Measurements from ENCODE around the gene MAP4K2.

The MAP4K2 gene

GRCh38 chr11:64810891-64811272 is 7.9 kb upstream of the MAP4K2 start:
- DNase-seq = no peak

- DNase-seq = peak; percentile 51
Observed at GRCh38 chr11:64810271-64810890, 7.4 kb upstream of the MAP4K2 start, which contains the start of gene MEN1. MEN1 (minus strand) TSS chr11:64810551; CDS start chr11:64810109, 442 bp downstream.

GRCh38 chr11:64809781-64810241 is 6.8 kb upstream of the MAP4K2 start:
- no peak for DNase-seq

GRCh38 chr11:64805481-64805880 is 2.5 kb upstream of the MAP4K2 start:
- DNase-seq = no peak

- DNase-seq = no peak
Observed at GRCh38 chr11:64804346-64805210, 1.6 kb upstream of the MAP4K2 start.

GRCh38 chr11:64803846-64804345 is 882 bp upstream of the MAP4K2 start:
- DNase-seq = no peak

- DNase-seq = no peak
Observed at GRCh38 chr11:64802370-64803157, 450 bp downstream of the MAP4K2 start.

GRCh38 chr11:64801561-64802369 is 1.2 kb downstream of the MAP4K2 start:
- DNase-seq = no peak

GRCh38 chr11:64801158-64801464 is 1.9 kb downstream of the MAP4K2 start:
- no peak for DNase-seq

GRCh38 chr11:64800303-64801157 is 2.5 kb downstream of the MAP4K2 start:
- no peak for DNase-seq

GRCh38 chr11:64799623-64800302 is 3.3 kb downstream of the MAP4K2 start:
- no peak for DNase-seq

- no peak for DNase-seq
Observed at GRCh38 chr11:64799256-64799622, 3.8 kb downstream of the MAP4K2 start.

- no peak for DNase-seq
Observed at GRCh38 chr11:64796757-64797541, 6.1 kb downstream of the MAP4K2 start.

GRCh38 chr11:64796047-64796756 is 6.8 kb downstream of the MAP4K2 start:
- DNase-seq = no peak

- DNase-seq = no peak
Observed at GRCh38 chr11:64794526-64794925, 8.5 kb downstream of the MAP4K2 start.

GRCh38 chr11:64793271-64794160 is 9.5 kb downstream of the MAP4K2 start:
- no peak for DNase-seq

GRCh38 chr11:64792482-64792881 is 10.5 kb downstream of the MAP4K2 start:
- DNase-seq = no peak

- no peak for DNase-seq
Observed at GRCh38 chr11:64791781-64792291, 11.2 kb downstream of the MAP4K2 start.

All from activated CD4-positive, alpha-beta T cell treated with anti-CD3 and anti-CD28 coated beads for 1 hour (primary cell).